Urinary bladder (tissue), 4 donors: ENCODE results near the gene EEF1AKMT2. TPM values are rescaled to one million over a fixed set of nuclear protein-coding genes. Genes with fewer than 3 reads are reported as not detected.

Experiments
- DNase-seq: peaks from one replicate; pipeline ENCODE4 v3.0.0-alpha.2; 2015; ENCODE audit errors: extremely low spot score
- H3K27ac ChIP-seq: one replicate; pipeline ENCODE4 v1.5.1; 2013; ENCODE audit warnings: low read depth, mild to moderate bottlenecking, moderate library complexity
- H3K36me3 ChIP-seq: one replicate; pipeline ENCODE4 v1.6.1; 2013; ENCODE audit warnings: mild to moderate bottlenecking, moderate library complexity; ENCODE audit not compliant: insufficient read depth
- H3K4me1 ChIP-seq: one replicate; pipeline ENCODE4 v1.6.1; 2013; ENCODE audit warnings: mild to moderate bottlenecking, moderate library complexity; ENCODE audit not compliant: insufficient read depth
- H3K4me3 ChIP-seq: one replicate; pipeline ENCODE4 v1.5.1; 2013; ENCODE audit warnings: low read depth, low read length
- WGBS: extraction: QIAGEN DNeasy Blood & Tissue Kit; methylation state at CpG from one replicate; pipeline ENCODE4 v1.1.7; 2013; 5-methylcytosine and 5-hydroxymethylcytosine counted together
- polyA plus RNA-seq: library from polyadenylated mRNA; stranded (reverse); fragments of 200-250 nt; gene quantifications from one replicate; pipeline ENCODE4 v1.2.3, GENCODE V29; 2013
- total RNA-seq: library from RNA; depleted of rRNA; stranded (reverse); fragments of >200 nt; gene quantifications from one replicate; pipeline ENCODE4 v1.2.3, GENCODE V29; 2014
- donor health status: healthy with polysubstance abuse.
- donor health status: healthy.

Gene EEF1AKMT2
- total and polyA plus RNA-seq, 2 donors = 12.1 to 65.9 TPM

DNA sequence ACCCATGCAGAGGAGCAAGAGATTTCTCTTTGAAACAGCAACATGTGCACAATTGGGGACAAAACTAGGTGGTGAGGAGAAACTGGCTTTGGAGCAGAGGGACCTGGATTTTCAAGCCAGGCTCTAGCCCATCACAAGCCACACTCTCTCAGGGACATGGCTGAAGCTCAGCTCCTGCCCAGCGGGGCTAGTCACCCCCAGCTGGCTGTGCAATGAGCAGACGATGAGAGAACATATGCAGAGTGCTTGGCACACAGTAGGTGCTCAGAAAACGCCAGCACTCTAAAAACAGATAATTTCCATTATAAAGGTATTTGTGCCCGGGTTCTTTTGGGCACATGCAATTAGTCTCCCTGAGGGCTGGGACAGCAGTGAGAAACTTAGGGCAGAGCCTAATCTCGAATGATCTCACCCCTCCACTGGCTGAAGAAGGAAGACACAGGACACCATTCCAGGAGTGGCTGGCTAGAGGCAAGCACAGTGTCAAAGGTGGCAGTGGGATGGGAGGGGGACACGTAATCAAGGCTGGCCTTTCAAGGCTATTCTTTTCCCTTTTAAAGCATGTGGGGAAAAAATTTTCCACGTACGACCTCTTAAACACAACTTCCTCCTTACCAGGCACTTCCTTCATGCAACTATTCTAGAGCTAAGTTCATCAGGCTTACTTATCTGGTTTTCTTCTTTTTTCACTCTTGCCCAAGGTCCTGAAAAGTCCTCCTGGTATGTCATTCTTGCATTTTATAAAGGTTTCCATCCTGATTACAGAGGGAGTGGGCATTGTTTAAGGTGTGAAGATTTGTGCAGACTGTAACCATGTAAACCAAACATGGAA is 62.6 kb downstream of the EEF1AKMT2 start:
- Histone ChIP-seq H3K4me1 (peaks cover 4% of the 10 kb centered on the region), H3K4me3 (no peak overlapping the region), H3K27ac (peak overlapping the region; percentile 3), H3K36me3 (no peaks in the 10 kb centered on the region)
- no peak for DNase-seq
- 77% methylated on average over 8 of the region's 8 CpGs for WGBS

DNA sequence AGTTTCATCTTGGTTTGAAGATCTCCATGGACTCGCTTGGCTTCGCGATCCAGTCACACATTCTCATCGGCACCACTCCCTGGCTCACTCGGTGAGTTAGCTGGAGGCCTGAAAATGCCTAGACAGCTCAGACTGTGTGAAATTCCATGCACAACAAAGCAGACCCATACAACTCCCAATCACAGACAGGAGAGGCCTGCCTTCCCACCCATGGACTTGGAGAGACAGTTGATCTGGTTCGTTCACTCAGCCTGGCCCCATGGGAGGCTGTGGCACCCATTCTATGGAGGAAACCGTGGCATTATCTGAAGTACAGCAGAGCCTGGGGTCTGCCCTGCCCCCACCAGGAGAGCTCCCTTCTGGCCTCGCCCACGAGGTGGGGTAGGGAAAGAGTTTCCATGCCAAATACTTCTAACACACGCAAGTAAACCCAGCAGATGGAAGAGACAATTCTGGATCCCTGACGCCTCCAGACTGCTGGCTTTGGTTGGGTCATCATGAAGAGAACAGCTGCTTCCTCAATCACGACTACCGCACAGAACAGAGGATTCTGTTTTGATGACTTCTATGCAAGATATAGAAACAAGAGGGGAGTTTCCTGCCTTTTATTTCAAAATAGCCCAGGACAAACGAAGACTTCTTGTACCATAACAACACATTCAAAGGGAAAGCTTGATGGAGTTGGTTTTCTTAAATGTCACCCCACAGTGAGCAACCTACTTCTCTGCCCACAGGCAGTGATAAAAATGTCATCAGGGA is 63.4 kb downstream of the EEF1AKMT2 start:
- DNase-seq = no peak
- 66% methylated on average over 14 of the region's 14 CpGs for WGBS
- H3K4me1 ChIP-seq = peaks cover 4% of the 10 kb centered on the region
- H3K27ac ChIP-seq = no peak overlapping the region
- no peak overlapping the region for H3K4me3 ChIP-seq
- no peaks in the 10 kb centered on the region for H3K36me3 ChIP-seq

DNA sequence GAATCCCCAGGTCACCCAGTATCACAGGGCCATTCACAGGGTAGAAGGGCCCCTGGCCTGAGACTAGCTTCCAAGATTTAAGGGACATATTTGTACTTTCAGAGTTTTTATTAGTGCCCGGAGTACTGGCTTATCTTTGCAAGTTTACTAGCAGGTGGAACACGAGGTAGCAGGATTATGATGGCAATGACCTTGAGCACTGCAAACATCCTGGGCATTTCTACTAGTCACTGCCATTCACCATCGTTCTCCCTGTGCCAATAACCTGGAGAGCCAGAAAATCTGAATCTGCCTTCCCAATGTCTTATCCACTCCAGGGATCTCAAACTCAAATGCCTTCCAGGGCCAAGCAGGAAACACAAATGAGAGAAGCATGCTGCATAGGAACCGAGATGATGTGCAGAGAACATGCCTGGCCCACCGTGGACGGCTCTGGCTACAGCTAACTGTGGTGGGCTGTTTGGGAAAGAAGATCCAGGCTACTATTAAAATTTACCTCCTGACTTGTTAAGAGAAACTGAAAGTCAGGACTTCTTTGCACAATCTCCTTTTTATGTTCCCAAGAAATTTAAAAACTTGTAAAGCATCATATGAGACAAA is 64.2 kb downstream of the EEF1AKMT2 start:
- 64% methylated on average over 6 of the region's 6 CpGs for WGBS
- Histone ChIP-seq H3K4me3 (no peak overlapping the region), H3K4me1 (peaks cover 4% of the 10 kb centered on the region), H3K36me3 (no peaks in the 10 kb centered on the region), H3K27ac (no peak overlapping the region)
- DNase-seq = no peak

DNA sequence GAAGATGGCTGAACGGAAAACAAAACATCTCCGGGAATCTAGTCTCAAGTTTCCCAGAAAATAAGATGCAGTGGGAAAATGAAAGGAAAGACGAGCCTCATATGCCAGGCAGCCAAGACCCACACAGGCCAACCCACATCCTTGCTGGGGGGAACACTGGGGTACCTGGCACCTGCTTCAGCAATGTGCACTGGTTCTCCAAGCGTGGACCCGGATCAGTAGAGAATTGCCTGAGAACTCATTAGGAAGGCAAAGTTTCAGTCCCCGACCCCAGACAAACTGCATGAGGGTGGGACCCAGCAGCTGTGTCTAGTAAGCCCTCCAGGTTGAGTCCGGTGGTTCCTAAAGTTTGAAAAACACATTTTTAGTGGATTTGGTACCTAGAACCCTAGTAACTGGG is 65.9 kb downstream of the EEF1AKMT2 start:
- no peak overlapping the region for H3K27ac ChIP-seq
- DNase-seq = no peak

DNA sequence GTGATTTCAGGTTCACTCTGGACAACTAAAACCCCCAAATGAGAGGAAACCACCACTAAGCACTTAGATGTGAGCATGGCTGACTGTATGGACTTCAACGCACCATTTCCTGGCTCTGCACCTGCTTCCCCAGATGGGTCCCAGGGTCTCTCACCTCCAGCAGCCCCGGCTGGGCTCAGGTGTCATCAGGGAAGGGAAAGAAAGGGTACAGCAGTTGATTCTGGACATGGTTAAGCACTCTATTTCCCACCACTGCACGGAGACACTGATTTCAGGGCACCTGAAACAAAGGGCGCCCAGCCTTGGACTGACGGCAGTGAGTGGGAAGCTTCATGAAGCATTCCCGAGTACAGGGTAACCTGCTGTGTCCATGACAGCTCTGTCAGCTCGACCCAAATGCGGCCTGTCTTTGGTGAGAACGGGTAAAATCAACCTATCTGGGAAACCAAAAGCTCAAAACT is 66.5 kb downstream of the EEF1AKMT2 start:
- 96% methylated on average over 9 of the region's 9 CpGs for WGBS
- no peak for DNase-seq

More for the DNA sequence above, 65.9 kb downstream of the EEF1AKMT2 start:
- Histone ChIP-seq H3K4me3 (no peak overlapping the region), H3K4me1 (peaks cover 4% of the 10 kb centered on the region), H3K36me3 (no peaks in the 10 kb centered on the region)
- WGBS = 88% methylated on average over 7 of the region's 7 CpGs

DNA sequence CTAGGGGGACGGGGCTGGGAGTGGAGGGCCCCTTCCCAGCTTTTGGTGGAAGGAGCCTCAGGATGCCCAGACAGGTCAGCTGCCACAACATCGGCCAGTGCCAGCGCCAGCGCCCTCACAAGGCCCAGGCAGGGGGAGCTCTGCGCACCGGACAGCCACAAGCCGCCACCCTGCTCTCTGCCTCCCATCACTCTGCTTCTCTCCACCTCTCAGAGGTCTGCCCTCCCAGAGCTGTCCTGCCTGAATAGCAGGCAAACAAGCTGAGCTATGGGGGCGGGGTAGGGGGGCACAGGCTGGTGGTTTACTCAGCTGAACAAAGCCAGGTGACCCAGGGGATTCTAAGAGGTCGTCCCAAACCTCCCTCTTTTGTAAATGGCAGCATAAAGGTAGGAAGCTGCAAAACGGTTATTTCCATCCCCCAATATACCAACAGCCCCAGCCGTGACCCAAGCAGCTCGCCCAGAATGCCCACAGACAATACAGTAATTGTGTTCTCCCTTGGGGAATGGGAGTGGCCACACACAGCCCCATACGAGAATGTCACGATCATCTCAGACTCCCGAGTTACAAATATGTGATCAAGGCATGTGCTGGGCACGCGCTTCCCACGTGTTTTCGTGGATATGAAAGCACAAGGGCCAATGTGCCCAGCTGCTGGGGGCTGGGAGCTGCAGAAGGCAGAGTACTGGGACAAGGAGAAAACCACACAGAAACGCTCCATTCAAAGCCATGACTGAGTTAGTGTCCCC is 67.2 kb downstream of the EEF1AKMT2 start:
- DNase-seq = no peak
- Histone ChIP-seq H3K27ac (no peak overlapping the region), H3K36me3 (no peaks in the 10 kb centered on the region), H3K4me3 (no peak overlapping the region), H3K4me1 (peaks cover 4% of the 10 kb centered on the region)
- 80% methylated on average over 20 of the region's 20 CpGs for WGBS

More for the DNA sequence above, 66.5 kb downstream of the EEF1AKMT2 start:
- Histone ChIP-seq H3K27ac (no peak overlapping the region), H3K36me3 (no peaks in the 10 kb centered on the region), H3K4me1 (peaks cover 4% of the 10 kb centered on the region), H3K4me3 (no peak overlapping the region)

DNA sequence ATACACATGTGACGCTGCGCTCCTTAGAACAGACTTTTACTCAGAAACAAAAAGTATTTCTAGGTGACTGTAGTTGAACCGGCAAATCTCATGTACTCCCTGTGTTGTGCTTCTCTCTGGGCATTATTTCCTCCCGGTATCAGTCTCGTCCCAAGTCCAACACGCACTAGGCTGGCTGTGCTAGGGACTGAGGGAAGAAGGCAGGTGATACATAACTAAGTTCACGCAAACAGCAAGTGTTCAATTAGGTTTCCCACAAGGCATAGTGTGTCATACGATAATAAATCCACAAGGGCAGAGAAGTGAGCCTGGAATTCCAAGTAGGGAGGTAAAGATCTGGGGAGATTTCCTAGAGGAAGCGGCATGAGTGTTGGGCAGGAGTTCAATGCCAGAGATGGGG is 67.9 kb downstream of the EEF1AKMT2 start:
- WGBS = 72% methylated on average over 9 of the region's 9 CpGs
- Histone ChIP-seq H3K4me1 (peaks cover 4% of the 10 kb centered on the region), H3K4me3 (no peak overlapping the region), H3K27ac (no peak overlapping the region), H3K36me3 (no peaks in the 10 kb centered on the region)
- DNase-seq = no peak

DNA sequence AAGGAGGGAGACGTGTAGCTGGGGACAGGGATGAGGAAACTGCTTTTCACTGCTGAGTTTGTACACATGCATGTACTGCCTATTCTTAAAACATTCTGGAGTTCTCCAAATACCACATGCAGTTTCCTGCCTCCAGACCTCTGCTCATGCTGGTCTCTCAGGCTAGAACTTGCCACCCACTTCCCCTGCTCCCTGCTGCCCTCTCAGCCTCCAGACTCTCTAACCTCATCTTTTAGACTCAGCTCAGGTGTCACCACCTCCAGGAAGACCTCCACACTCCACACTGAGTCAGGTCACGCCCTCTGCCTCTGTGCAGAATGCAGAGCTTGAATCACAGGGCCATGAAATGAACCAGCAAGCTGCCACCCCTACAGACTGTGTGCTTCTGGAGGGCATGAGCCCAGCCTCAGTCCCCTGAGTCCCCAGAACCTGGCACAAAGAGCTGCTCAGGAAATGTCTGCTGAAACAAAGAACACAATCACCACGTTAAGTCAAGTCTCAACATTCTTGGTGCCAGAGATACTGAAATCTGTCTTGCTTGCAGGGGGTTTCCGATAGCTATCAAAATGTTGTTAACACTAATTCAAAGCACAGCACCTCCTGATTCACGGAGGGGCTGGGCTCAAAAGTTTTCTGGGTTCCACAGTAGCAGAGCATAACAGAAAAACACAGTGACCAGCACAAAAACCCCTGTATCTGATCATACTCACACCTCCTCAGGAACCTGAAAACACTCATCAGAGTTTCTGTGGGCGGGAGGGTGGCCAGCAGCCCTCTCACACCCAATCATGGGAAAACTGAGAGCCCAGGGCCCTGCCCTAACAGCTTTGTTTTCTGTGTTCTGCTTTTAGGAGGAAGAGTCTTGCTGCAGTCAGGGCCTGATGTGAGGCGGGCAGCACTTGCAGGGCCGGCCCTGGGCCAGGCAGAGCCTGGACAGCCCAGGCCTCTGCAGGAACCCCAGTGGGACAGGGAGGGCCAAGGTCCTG is 68.6 kb downstream of the EEF1AKMT2 start:
- no peak for DNase-seq
- H3K4me3 ChIP-seq = no peak overlapping the region
- peaks cover 6% of the 10 kb centered on the region for H3K4me1 ChIP-seq
- 53% methylated on average over 8 of the region's 8 CpGs for WGBS
- no peaks in the 10 kb centered on the region for H3K36me3 ChIP-seq
- no peak overlapping the region for H3K27ac ChIP-seq

DNA sequence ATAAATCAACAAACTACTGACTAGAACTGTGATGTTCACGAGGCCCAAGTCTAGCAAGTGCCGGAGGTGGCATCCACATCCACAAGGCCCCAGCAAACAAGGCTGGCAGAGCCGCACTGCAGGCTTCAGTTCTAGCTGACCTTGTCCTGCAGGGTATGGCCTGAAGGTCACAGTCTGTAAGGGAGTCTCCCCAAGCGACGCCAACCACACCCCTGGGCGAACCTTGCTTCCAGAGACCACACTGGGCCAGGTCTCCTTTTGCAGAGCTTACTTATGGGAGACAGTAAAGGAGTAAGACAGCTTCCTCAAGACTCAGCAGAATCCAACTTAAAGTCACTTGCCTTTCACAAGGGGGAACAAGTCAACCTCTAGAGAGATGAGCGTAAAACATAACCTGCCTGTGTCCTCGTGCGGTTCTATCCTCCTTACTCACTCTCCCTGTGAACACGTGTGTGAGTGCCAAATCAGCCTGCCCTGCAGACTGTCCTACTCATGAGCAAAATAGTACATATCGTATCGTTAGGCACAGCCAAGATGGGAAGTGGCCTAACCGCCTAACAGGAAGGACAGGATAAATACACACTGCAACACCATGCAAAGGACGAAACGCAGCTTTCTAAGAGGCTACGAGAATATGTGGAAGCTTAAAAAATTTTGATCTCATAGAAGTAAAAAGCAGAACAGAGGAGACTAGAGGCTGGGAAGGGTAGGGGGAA is 70.2 kb downstream of the EEF1AKMT2 start:
- no peaks in the 10 kb centered on the region for H3K36me3 ChIP-seq
- no peak for DNase-seq
- 58% methylated on average over 16 of the region's 16 CpGs for WGBS
- H3K4me1 ChIP-seq = peaks cover 3% of the 10 kb centered on the region
- H3K27ac ChIP-seq = peak overlapping the region; percentile 42
- H3K4me3 ChIP-seq = no peak overlapping the region

DNA sequence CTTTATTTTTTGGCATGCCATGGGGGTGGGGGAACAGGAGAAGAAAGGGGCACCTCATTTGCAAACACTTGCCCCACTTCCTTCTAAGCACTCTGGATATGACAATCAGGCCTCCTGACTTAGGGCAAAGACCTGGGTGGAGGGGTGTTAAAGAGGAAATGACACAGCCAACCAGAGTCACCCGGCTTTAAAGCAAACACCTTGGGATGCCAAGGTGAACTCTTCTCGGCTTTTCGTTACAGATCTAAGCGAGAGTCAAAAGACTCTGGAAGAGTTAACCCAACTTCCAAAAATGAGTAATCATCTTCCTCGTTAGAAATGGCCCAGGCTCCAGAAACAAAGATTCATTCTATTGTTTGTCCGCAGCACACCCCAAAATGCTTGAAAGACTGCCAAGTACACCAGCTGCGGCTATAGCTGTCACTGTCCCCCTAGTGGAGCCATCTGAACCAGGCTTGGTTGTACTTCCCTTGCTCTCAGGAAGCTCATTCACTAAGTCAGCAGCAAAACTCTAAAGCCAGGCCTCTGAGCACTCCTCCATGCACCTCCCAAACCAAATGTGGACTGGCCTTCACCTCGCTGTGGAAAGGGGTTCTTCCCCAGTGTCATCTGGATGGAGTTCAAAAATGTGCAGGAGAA is 72.4 kb downstream of the EEF1AKMT2 start:
- no peak overlapping the region for H3K4me3 ChIP-seq

DNA sequence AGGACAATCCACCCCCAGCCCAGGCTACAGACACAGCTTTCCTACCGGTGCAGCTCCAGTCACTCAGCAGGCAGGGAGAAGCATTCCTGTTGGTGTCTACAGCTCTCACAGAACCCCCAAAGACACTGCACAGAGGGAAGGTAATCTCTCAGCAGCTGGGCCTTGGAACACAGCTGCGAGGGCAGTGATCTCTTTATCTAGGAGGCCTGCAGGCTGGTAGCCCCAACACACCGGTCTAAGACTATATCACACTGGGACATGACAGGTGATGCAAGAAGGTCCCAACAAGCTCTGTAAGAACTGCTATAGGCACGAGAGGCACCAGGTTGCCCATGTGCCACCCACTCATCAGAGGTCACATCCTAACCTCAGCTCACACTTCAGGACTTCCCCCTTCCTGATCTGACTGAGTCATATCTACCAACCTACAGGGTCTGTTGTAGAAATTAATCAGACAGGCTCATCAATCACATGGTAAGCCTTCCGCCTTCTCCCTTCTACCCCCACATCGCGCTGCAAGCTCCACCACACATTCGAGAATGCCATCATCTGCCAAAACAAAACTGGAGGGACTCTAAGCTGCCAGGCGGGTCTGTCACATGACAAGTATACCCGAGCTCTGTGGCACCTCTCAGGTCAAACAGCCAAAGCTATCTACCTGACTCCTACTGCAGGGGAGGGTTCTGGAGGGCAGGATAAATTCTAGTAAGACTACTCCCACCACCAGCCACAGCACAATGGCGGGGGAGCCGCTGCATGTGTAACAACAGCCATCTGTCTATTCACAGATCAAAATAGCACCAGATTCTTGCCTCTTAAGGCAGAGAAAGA is 73.6 kb downstream of the EEF1AKMT2 start:
- DNase-seq = no peak
- no peaks in the 10 kb centered on the region for H3K36me3 ChIP-seq
- 77% methylated on average over 12 of the region's 12 CpGs for WGBS
- H3K4me3 ChIP-seq = no peak overlapping the region
- H3K27ac ChIP-seq = peak overlapping the region; percentile 34
- H3K4me1 ChIP-seq = peaks cover 3% of the 10 kb centered on the region

More for the DNA sequence above, 72.4 kb downstream of the EEF1AKMT2 start:
- Histone ChIP-seq H3K27ac (no peak overlapping the region), H3K36me3 (no peaks in the 10 kb centered on the region), H3K4me1 (peaks cover 3% of the 10 kb centered on the region)
- no peak for DNase-seq
- 52% methylated on average over 8 of the region's 8 CpGs for WGBS
